ENCODE results near the gene FEM1C. TPM values are rescaled to one million over a fixed set of nuclear protein-coding genes. Genes with fewer than 3 reads are reported as not detected.

FEM1C gene, protein sequence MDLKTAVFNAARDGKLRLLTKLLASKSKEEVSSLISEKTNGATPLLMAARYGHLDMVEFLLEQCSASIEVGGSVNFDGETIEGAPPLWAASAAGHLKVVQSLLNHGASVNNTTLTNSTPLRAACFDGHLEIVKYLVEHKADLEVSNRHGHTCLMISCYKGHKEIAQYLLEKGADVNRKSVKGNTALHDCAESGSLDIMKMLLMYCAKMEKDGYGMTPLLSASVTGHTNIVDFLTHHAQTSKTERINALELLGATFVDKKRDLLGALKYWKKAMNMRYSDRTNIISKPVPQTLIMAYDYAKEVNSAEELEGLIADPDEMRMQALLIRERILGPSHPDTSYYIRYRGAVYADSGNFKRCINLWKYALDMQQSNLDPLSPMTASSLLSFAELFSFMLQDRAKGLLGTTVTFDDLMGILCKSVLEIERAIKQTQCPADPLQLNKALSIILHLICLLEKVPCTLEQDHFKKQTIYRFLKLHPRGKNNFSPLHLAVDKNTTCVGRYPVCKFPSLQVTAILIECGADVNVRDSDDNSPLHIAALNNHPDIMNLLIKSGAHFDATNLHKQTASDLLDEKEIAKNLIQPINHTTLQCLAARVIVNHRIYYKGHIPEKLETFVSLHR
- total RNA-seq (10 to 100 TPM; 31.3 to 31.7 TPM), total RNA-seq (40.7 to 96.0 reads per million in 2 donors)

DNA sequence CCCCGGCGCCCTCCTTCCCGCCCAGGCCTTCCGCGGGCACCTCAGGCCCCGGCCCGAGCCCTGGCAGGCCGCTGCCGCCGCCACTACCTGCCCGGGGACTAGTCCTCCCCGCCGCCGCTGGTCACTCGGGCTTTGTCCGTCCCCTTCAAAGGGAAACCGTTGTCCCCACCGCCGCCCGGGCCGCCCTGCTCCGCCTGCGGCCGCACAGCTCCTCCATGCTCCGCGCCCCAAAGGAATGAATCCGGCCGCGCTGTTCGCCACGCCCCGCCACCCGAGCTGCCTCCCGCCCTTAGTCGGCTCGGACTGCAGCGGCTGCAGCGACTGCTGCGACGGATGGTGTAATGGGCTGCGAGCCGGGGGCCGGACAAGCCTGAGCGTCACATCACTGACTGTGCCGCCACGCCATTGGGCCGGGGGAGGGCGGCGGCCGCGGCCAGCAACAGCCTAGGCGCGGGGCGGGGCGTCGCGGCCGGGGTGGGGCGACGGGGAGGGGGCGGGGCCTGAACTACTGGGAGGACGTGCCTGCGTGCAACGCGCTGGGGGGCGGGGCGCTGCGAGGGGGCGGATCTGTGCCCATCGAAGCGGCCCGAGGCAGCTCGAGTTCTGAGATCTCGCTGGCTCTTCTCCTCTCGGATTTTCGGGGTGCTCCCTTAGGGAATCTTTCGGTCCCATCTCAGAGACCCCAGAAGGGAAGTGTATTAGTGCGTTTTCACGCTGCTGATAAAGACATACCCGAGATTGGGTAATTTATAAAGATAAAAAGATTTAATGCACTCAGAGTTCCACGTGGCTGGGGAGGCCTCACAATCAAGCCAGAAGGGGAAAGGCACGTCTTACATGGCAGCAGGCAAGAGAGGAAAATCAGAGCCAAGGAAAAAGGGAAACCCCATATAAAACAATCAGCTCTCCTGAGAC lies at the start of gene FEM1C:
FEM1C (minus strand) TSS at position 340 of the 915 bp plus-strand sequence. CDS start 1,282 bp downstream, outside the sequence.
- peak; percentile 94 to 99 (median 95) for DNase-seq
- peak; percentile 89 for ATAC-seq
- Mint-ChIP-seq H3K27ac (peak within 1 kb of the TSS; percentile 93), H3K36me3 (ENCODE audit: low read depth) (peaks cover 2% of the 10 kb centered on the region), H3K4me3 (peak within 1 kb of the TSS; percentile 98), H3K27me3 (no peaks in the 10 kb centered on the region), H3K4me1 (peaks cover 33% of the 10 kb centered on the region)
- H3K9me3 ChIP-seq (ENCODE audit: control insufficient read depth, low read length, poor library complexity, severe bottlenecking) = no peaks in the 10 kb centered on the region

DNA sequence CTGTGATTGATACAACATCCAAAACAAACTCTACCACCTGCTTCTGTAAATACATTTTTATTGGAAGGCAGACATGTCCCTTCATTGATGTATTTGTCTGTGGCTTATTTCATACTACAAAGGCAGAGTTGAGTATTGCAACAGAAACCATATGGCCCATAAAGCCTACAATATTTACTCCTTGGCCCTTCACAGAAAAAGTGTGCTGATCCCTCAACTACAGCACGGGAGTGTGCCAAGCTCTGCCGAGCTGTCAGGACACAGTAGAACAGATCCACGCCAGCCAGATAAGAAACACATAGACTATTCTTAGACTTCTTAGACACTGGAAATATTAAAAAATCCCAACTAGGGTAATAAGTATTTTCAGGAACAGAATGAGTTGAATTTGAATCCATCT lies 44.5 kb upstream of the FEM1C start:
- H3K27ac Mint-ChIP-seq = no peak overlapping the region
- H3K27me3 Mint-ChIP-seq = no peaks in the 10 kb centered on the region
- no peak overlapping the region for H3K4me3 Mint-ChIP-seq
- DNase-seq = no peak
- no peaks in the 10 kb centered on the region for H3K36me3 Mint-ChIP-seq (ENCODE audit: low read depth)
- peaks cover 2% of the 10 kb centered on the region for H3K4me1 Mint-ChIP-seq
- no peak for ATAC-seq
- no peaks in the 10 kb centered on the region for H3K9me3 ChIP-seq (ENCODE audit: control insufficient read depth, low read length, poor library complexity, severe bottlenecking)

DNA sequence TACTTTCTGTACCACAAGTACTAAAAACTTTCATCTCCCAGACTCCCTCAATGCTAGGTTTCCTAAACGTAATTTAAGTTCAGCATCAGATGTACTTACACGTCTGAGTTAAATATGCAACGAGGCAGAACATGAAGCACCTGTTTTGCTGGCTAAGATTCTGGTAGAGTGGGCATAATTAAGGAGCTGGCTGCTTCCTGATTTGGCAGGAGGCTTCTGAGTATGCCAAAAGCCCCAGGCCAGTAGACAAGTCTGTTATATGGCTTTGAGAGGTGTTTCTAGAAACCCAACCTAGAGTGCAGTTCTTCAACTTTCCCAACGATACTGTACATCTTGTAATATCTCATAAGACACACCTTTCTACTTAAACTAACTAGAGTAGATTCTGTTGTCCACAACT lies 44.1 kb upstream of the FEM1C start:
- H3K4me1 Mint-ChIP-seq = peaks cover 2% of the 10 kb centered on the region
- no peak for ATAC-seq

DNA sequence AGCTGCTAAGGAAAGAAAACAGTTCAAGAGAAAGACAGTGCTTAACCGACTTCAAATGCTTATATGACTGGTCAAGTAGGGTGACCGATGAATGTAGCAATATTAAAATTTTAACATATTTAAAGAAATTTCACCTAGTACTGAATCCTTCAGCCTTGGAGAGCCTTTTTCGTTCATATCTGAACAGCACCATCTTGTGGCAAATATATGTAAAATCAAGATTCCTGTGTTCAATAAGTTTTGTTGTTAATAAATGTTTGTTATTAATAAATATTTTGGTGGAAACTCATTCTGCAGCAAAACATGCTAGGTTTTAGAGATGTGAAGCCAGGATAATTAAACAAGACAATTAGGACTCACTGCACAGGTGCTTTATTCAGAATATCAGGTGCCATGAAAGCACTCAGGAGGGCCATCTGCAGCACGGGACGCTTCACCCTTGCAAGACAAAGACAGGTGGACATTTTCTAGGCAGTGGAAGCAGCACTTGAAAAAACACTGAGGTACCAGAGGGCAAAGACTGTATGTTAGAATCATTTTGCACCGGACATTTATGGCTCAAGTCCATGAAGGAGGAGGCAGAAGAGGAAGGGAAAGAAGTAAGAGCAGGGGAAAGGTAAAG lies 42.1 kb upstream of the FEM1C start:
- H3K9me3 ChIP-seq (ENCODE audit: control insufficient read depth, low read length, poor library complexity, severe bottlenecking) = no peaks in the 10 kb centered on the region
- Mint-ChIP-seq H3K36me3 (ENCODE audit: low read depth) (no peaks in the 10 kb centered on the region), H3K4me1 (peaks cover 2% of the 10 kb centered on the region), H3K4me3 (no peak overlapping the region), H3K27me3 (no peaks in the 10 kb centered on the region), H3K27ac (no peak overlapping the region)
- DNase-seq = no peak
- ATAC-seq = peak; percentile 48

More for the DNA sequence above, 44.1 kb upstream of the FEM1C start:
- Mint-ChIP-seq H3K36me3 (ENCODE audit: low read depth) (no peaks in the 10 kb centered on the region), H3K27ac (no peak overlapping the region), H3K27me3 (no peaks in the 10 kb centered on the region), H3K4me3 (no peak overlapping the region)
- H3K9me3 ChIP-seq (ENCODE audit: control insufficient read depth, low read length, poor library complexity, severe bottlenecking) = no peaks in the 10 kb centered on the region
- no peak for DNase-seq

DNA sequence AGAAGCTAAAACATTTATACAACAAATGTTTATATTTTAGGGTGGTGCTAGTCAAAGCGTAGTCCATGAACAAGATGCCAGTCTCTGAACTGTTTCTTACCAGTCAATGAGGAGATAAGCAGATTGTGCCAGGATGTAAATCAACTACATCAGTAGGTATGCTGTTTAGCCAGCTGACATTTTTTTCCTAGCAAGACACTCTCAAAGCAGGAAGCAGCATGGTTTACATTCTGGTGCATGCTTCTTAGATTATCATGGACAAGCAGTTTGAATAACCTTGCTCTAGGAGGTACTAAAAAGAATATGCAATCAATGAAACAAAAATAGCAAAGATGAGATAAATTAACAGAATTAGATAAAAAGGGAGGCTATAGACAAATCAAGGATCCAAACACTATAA lies 40.7 kb upstream of the FEM1C start:
- ATAC-seq (no peak), DNase-seq (no peak)
- H3K4me3 Mint-ChIP-seq = no peak overlapping the region
- no peaks in the 10 kb centered on the region for H3K9me3 ChIP-seq (ENCODE audit: control insufficient read depth, low read length, poor library complexity, severe bottlenecking)
- H3K27ac Mint-ChIP-seq = no peak overlapping the region
- H3K4me1 Mint-ChIP-seq = peaks cover 2% of the 10 kb centered on the region
- H3K27me3 Mint-ChIP-seq = no peaks in the 10 kb centered on the region
- H3K36me3 Mint-ChIP-seq (ENCODE audit: low read depth) = peaks cover 5% of the 10 kb centered on the region

DNA sequence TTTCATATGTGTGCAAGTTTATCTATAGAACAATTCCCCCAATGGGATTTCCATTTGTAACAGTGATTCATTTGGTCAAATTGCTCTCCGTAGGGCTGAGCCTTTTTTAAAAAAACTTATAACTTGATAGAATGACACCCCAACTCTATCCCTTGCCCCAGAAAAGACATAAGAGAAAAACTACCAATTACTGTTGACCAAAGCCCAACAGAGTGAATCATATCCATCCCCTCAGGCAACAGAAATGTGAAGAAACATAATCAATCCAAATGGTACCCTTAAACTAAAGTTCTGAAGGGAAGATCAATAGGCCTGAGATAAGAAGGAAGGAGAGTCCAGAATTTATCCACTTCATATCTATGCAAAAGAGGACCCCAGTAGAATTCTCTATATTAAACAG lies 39.9 kb upstream of the FEM1C start:
- no peak for DNase-seq
- no peaks in the 10 kb centered on the region for H3K9me3 ChIP-seq (ENCODE audit: control insufficient read depth, low read length, poor library complexity, severe bottlenecking)
- no peak overlapping the region for H3K27ac Mint-ChIP-seq
- no peak for ATAC-seq
- H3K4me3 Mint-ChIP-seq = no peak overlapping the region
- H3K36me3 Mint-ChIP-seq (ENCODE audit: low read depth) = peaks cover 5% of the 10 kb centered on the region
- peaks cover 2% of the 10 kb centered on the region for H3K4me1 Mint-ChIP-seq
- H3K27me3 Mint-ChIP-seq = no peaks in the 10 kb centered on the region

DNA sequence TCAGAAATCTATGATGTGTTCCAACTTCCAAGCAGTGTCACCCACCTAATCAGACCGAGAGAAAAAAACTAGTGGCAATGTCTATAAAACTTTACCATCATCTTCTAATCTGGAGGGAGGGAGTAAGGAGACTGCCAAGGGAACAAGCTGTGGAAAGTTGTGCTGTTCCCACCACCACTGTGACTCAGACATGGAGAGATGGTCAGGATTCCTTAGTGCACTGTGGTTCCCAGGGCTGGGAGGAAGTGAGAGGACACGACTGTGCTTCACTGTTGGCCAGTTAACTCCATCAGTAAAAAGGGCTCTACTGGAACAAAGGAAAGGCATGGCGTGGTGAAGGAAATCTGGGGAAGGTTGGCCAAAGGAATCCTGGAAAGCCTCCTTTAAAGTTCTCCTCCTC lies 38.9 kb upstream of the FEM1C start:
- no peak for DNase-seq
- no peak overlapping the region for H3K4me3 Mint-ChIP-seq
- peaks cover 5% of the 10 kb centered on the region for H3K36me3 Mint-ChIP-seq (ENCODE audit: low read depth)
- H3K9me3 ChIP-seq (ENCODE audit: control insufficient read depth, low read length, poor library complexity, severe bottlenecking) = no peaks in the 10 kb centered on the region
- H3K27ac Mint-ChIP-seq = no peak overlapping the region
- no peaks in the 10 kb centered on the region for H3K27me3 Mint-ChIP-seq
- no peak for ATAC-seq
- H3K4me1 Mint-ChIP-seq = peaks cover 2% of the 10 kb centered on the region

DNA sequence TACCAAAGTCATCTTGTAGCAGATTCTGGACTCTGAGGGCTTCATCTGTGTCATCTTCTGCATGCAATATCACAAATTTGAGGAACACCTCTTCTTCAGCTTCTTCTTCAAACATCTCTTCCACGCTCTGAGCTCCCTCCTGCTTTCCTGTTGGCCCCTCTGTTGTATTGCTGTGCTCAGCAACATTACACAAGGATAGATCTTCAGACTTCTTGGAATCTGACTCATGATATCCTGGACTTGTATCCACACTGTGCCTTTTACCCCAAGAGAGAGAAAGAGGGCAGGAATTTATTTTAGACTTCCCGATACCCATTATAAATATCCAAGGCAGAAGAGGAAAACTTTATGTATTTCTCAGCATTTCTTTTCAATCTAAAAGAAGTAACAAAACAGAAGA lies 36.4 kb upstream of the FEM1C start:
- Mint-ChIP-seq H3K4me3 (no peak overlapping the region), H3K36me3 (ENCODE audit: low read depth) (peaks cover 5% of the 10 kb centered on the region), H3K27me3 (peaks cover 8% of the 10 kb centered on the region), H3K27ac (no peak overlapping the region), H3K4me1 (no peaks in the 10 kb centered on the region)
- DNase-seq = no peak
- ATAC-seq = no peak
- no peaks in the 10 kb centered on the region for H3K9me3 ChIP-seq (ENCODE audit: control insufficient read depth, low read length, poor library complexity, severe bottlenecking)

DNA sequence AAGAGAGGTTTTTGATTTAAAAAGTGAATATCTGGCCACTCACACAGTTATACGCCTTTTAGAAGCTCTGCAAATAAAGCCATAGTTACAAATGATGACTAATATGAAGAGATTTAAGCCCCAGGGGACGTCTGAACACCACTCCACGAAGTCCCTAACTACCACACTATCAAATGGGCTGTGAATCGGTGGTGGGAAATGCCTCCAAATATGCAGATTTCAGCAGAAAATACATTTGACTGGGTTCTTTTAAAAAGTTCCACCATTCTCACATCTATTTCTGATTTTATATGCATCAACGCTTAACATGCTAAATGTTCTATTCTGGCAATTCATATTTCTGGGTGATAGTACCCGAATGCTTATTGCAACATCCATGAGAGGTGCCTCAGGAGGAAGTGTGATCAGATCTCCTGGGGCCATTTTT lies 35.2 kb upstream of the FEM1C start:
- Mint-ChIP-seq H3K4me3 (no peak overlapping the region), H3K27me3 (peaks cover 8% of the 10 kb centered on the region)

DNA sequence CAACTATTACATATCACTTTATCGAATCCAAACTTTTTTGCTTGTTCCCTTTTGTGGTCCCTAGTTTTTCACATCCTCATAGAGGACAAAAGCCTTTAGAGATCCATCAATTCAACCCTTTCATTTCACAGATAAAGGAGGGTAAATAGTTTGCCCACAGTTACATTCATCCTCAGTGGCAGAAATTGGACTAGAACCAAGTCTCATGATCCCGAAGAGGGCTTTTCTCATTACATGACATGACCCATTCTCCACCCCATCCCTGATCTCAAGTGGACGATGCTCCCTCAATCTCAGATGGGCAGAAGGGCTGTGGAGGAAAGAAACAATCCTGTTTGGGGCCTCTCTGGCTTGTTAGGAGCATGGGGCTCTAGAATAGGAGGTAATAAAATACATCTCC lies 34.6 kb upstream of the FEM1C start:
- Mint-ChIP-seq H3K36me3 (ENCODE audit: low read depth) (peaks cover 5% of the 10 kb centered on the region), H3K4me1 (peaks cover 2% of the 10 kb centered on the region), H3K27ac (no peak overlapping the region), H3K4me3 (no peak overlapping the region), H3K27me3 (peaks cover 8% of the 10 kb centered on the region)
- DNase-seq = no peak
- no peaks in the 10 kb centered on the region for H3K9me3 ChIP-seq (ENCODE audit: control insufficient read depth, low read length, poor library complexity, severe bottlenecking)
- no peak for ATAC-seq

More for the DNA sequence above, 35.2 kb upstream of the FEM1C start:
- no peak overlapping the region for H3K27ac Mint-ChIP-seq
- no peaks in the 10 kb centered on the region for H3K4me1 Mint-ChIP-seq
- DNase-seq = no peak
- no peaks in the 10 kb centered on the region for H3K9me3 ChIP-seq (ENCODE audit: control insufficient read depth, low read length, poor library complexity, severe bottlenecking)
- ATAC-seq = no peak
- peaks cover 5% of the 10 kb centered on the region for H3K36me3 Mint-ChIP-seq (ENCODE audit: low read depth)

DNA sequence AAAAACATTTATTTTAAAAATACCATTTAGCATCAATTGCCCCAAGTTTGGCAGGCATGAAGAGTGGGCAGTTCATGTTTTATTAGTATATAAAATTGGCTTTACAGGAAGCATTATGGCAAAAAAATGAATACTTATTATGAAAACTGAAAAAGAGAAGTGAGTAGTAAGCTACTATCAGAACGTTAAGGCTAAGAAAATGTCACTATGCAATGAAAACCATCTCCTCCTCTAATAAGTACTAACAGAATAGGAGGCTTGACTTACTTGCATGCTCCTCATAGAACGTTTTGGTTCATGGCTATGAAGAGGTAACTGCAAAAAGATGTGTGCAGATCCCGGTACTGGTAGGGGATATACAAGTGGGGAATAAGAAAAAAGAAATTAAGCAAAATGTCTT lies 34.1 kb upstream of the FEM1C start:
- DNase-seq (no peak), ATAC-seq (no peak)
- peaks cover 5% of the 10 kb centered on the region for H3K36me3 Mint-ChIP-seq (ENCODE audit: low read depth)
- peaks cover 8% of the 10 kb centered on the region for H3K27me3 Mint-ChIP-seq
- peaks cover 2% of the 10 kb centered on the region for H3K4me1 Mint-ChIP-seq
- no peak overlapping the region for H3K4me3 Mint-ChIP-seq
- H3K27ac Mint-ChIP-seq = no peak overlapping the region
- no peaks in the 10 kb centered on the region for H3K9me3 ChIP-seq (ENCODE audit: control insufficient read depth, low read length, poor library complexity, severe bottlenecking)

DNA sequence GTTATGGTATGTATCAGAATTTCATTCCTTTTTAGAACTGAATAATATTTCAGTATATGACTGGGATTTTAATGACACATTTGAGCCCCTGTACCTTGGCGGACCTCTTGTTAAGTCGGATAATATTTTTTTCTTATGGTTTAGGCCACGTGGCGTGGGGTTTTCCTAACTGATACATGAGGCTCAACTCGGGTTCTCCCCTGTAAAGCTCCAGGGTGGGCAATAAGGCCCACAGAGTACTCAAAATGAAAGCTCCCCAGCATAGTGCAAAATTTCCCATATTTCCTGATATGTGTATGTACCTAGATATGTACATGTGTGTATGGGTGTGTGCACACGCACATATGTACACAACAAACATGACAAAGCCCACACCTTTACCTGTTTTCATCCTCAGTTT lies 33.2 kb upstream of the FEM1C start:
- no peak overlapping the region for H3K27ac Mint-ChIP-seq
- H3K27me3 Mint-ChIP-seq = peaks cover 8% of the 10 kb centered on the region
- H3K36me3 Mint-ChIP-seq (ENCODE audit: low read depth) = peaks cover 5% of the 10 kb centered on the region
- no peak overlapping the region for H3K4me3 Mint-ChIP-seq
- no peaks in the 10 kb centered on the region for H3K9me3 ChIP-seq (ENCODE audit: control insufficient read depth, low read length, poor library complexity, severe bottlenecking)
- DNase-seq (no peak), ATAC-seq (no peak)
- peaks cover 2% of the 10 kb centered on the region for H3K4me1 Mint-ChIP-seq

DNA sequence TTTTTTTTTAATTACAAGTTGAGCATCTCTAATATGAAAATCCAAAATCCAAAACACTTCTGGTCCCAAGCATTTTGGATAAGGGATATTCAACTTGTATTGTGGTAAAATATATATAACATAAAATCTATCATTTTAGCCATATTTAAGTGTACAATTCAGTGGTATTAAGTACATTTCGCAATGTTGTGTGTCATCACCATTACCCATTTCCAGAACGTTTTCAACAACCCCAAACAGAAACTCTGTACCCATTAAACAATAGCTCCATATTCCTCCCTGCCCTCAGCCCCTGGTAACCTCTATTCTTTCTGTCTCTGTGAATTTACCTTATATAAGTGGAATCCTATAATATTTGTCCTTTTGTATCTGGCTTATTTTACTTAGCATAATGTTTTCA lies 32.8 kb upstream of the FEM1C start:
- no peak for ATAC-seq
- peaks cover 4% of the 10 kb centered on the region for H3K4me1 Mint-ChIP-seq

More for the DNA sequence above, 32.8 kb upstream of the FEM1C start:
- H3K36me3 Mint-ChIP-seq (ENCODE audit: low read depth) = peaks cover 5% of the 10 kb centered on the region
- peaks cover 12% of the 10 kb centered on the region for H3K27me3 Mint-ChIP-seq
- DNase-seq = no peak
- no peak overlapping the region for H3K4me3 Mint-ChIP-seq
- H3K9me3 ChIP-seq (ENCODE audit: control insufficient read depth, low read length, poor library complexity, severe bottlenecking) = no peaks in the 10 kb centered on the region
- no peak overlapping the region for H3K27ac Mint-ChIP-seq

Measured in T-helper 17 cell (primary cell).